IMR-90 (cell line): ENCODE measurements around the gene LFNG. TPM values are rescaled to one million over a fixed set of nuclear protein-coding genes. Genes with fewer than 3 reads are reported as not detected.

Experiments used
- ATAC-seq: fragments of 200-7000 bp; cut with Tn5 transposase; 2 replicates; pipeline ENCODE4 v1.9.1; 2020; ENCODE audit warnings: low read depth, mild to moderate bottlenecking, moderate library complexity
- BruUV-seq: library from RNA; stranded (reverse); fragments of 400-500 nt; replicated peaks from 2 replicates; lab custom pipeline; 2021; lab: Mats Ljungman, UMichigan
- CTCF ChIA-PET: fragments of 300-600 bp; formaldehyde crosslinking; extraction: SDS; loops from one replicate; lab custom pipeline; 2021; ENCODE audit warnings: antibody characterized with exemption; lab: Yijun Ruan, JAX
- POLR2A ChIA-PET: fragments of 300-600 bp; sonication (Branson Sonifier 250); formaldehyde crosslinking; loops from one replicate; lab custom pipeline; 2022; ENCODE audit warnings: antibody characterized with exemption; ENCODE audit not compliant: unreplicated experiment; lab: Charles Lee
- DNase-seq: peaks from one replicate; pipeline ENCODE4 v3.0.0; 2013
- H2AFZ ChIP-seq: replicated peaks from 2 replicates; pipeline ENCODE3; 2013; ENCODE audit warnings: low read length, mild to moderate bottlenecking; ENCODE audit not compliant: poor library complexity
- H2AK5ac ChIP-seq: 2 replicates; pipeline ENCODE4 v1.6.1; 2013; ENCODE audit warnings: low read depth, low read length, inconsistent platforms
- H2AK9ac ChIP-seq: replicated peaks from 2 replicates; pipeline ENCODE3; 2013; ENCODE audit warnings: mild to moderate bottlenecking, low read depth, low read length, moderate library complexity; ENCODE audit not compliant: poor library complexity
- H2BK120ac ChIP-seq: 2 replicates; pipeline ENCODE4 v1.6.1; 2013; ENCODE audit warnings: low read depth, low read length, inconsistent platforms
- H2BK15ac ChIP-seq: 3 replicates; pipeline ENCODE4 v1.6.1; 2013; ENCODE audit warnings: low read depth, low read length, inconsistent platforms
- H2BK20ac ChIP-seq: 2 replicates; pipeline ENCODE4 v1.6.1; 2013; ENCODE audit warnings: low read depth, mild to moderate bottlenecking, inconsistent platforms, low read length, moderate library complexity
- H2BK5ac ChIP-seq: 2 replicates; pipeline ENCODE4 v1.6.1; 2013; ENCODE audit warnings: mild to moderate bottlenecking, low read depth, low read length, inconsistent platforms; ENCODE audit not compliant: poor library complexity, severe bottlenecking
- H3K14ac ChIP-seq: replicated peaks from 2 replicates; pipeline ENCODE4 v1.6.1; 2013; ENCODE audit warnings: low read depth, low read length, inconsistent platforms
- H3K18ac ChIP-seq: 2 replicates; pipeline ENCODE4 v1.6.1; 2013; ENCODE audit warnings: low read depth, low read length, control low read depth
- H3K23ac ChIP-seq: 2 replicates; pipeline ENCODE4 v1.6.1; 2013; ENCODE audit warnings: low read depth, low read length, inconsistent platforms
- H3K27ac ChIP-seq: 2 replicates; pipeline ENCODE4 v1.5.1; 2013; ENCODE audit warnings: mild to moderate bottlenecking, control low read depth, low read length; ENCODE audit not compliant: insufficient read depth
- H3K27me3 ChIP-seq: 2 replicates; pipeline ENCODE4 v1.6.1; 2013; ENCODE audit warnings: low read length; ENCODE audit not compliant: control insufficient read depth, insufficient read depth
- H3K36me3 ChIP-seq: 2 replicates; pipeline ENCODE4 v1.6.1; 2013; ENCODE audit warnings: low read length, mixed read lengths; ENCODE audit not compliant: control insufficient read depth, insufficient read depth
- H3K4ac ChIP-seq: 2 replicates; pipeline ENCODE4 v1.6.1; 2013; ENCODE audit warnings: low read depth, low read length, inconsistent platforms
- H3K4me1 ChIP-seq: 2 replicates; pipeline ENCODE4 v1.6.1; 2013; ENCODE audit warnings: low read length, mixed read lengths; ENCODE audit not compliant: control insufficient read depth, insufficient read depth
- H3K4me2 ChIP-seq: 2 replicates; pipeline ENCODE4 v1.6.1; 2013; ENCODE audit warnings: low read depth, mild to moderate bottlenecking, control low read depth, low read length, moderate library complexity
- H3K4me3 ChIP-seq: 2 replicates; pipeline ENCODE4 v1.5.1; 2013; ENCODE audit warnings: low read depth, mild to moderate bottlenecking, control low read depth, low read length, moderate library complexity; ENCODE audit not compliant: insufficient read depth
- H3K56ac ChIP-seq: 2 replicates; pipeline ENCODE4 v1.6.1; 2013; ENCODE audit warnings: low read length, inconsistent platforms; ENCODE audit not compliant: insufficient read depth; ENCODE audit errors: extremely low read depth
- H3K79me1 ChIP-seq, 2 experiments: 2 replicates each; pipeline ENCODE4 v1.6.1; 2013; ENCODE audit warnings: low read length in 2 of 2, inconsistent platforms in 1 of 2, low read depth in 1 of 2
- H3K9ac ChIP-seq: 2 replicates; pipeline ENCODE4 v1.6.1; 2013; ENCODE audit warnings: low read depth, low read length, control low read depth
- H3K9me1 ChIP-seq: 2 replicates; pipeline ENCODE4 v1.6.1; 2013; ENCODE audit warnings: low read length, inconsistent platforms; ENCODE audit not compliant: insufficient read depth
- H3K9me3 ChIP-seq: 2 replicates; pipeline ENCODE4 v1.6.1; 2013; ENCODE audit warnings: low read length; ENCODE audit not compliant: control insufficient read depth, insufficient read depth
- H4K20me1 ChIP-seq: 2 replicates; pipeline ENCODE4 v1.6.1; 2013; ENCODE audit warnings: low read length, inconsistent platforms; ENCODE audit not compliant: insufficient read depth
- H4K5ac ChIP-seq: 2 replicates; pipeline ENCODE4 v1.6.1; 2013; ENCODE audit warnings: mild to moderate bottlenecking, low read depth, low read length, control low read depth
- H4K8ac ChIP-seq, 2 experiments: 2 replicates each; pipeline ENCODE4 v1.6.1; 2013; ENCODE audit warnings: low read depth in 2 of 2, low read length in 2 of 2, control low read depth in 1 of 2, inconsistent platforms in 1 of 2
- H4K91ac ChIP-seq: 2 replicates; pipeline ENCODE4 v1.6.1; 2013; ENCODE audit warnings: low read depth, low read length, inconsistent platforms; ENCODE audit not compliant: insufficient read depth
- CEBPB ChIP-seq: IDR thresholded peaks from 2 replicates; pipeline ENCODE4 v1.6.1; 2012; ENCODE audit warnings: low read depth, low read length, improper control_type of control experiment
- CHD1 ChIP-seq: IDR thresholded peaks from 2 replicates; pipeline ENCODE4 v1.6.1; 2012; ENCODE audit warnings: low read depth, low read length, improper control_type of control experiment
- FOS ChIP-seq: fragments of 150-350 bp; IDR thresholded peaks from 2 replicates; pipeline ENCODE4 v1.6.1; 2016; ENCODE audit warnings: low read depth, low read length
- MAZ ChIP-seq: IDR thresholded peaks from 2 replicates; pipeline ENCODE4 v1.6.1; 2012; ENCODE audit warnings: low read depth, mild to moderate bottlenecking, low read length, improper control_type of control experiment, moderate library complexity, borderline replicate concordance
- MXI1 ChIP-seq: IDR thresholded peaks from 2 replicates; pipeline ENCODE4 v1.6.1; 2012; ENCODE audit warnings: low read depth, mild to moderate bottlenecking, low read length, moderate library complexity, borderline replicate concordance
- POLR2A ChIP-seq: IDR thresholded peaks from 2 replicates; pipeline ENCODE4 v1.6.1; 2012; ENCODE audit warnings: mild to moderate bottlenecking, low read depth, low read length
- WGBS, 2 experiments: methylation state at CpG; one replicate each; pipeline versions ENCODE4 v1.1.5 to v1.1.7; 2013; ENCODE audit warnings: missing lambda C conversion rate in 2 of 2; ENCODE audit not compliant: insufficient read length in 1 of 2; ENCODE audit errors: extremely low coverage in 2 of 2; 5-methylcytosine and 5-hydroxymethylcytosine counted together
- dilution Hi-C: fragments of 300-500 bp; cut with HindIII; formaldehyde crosslinking; loops from one replicate; pipeline ENCODE4 v1.14.3; 2018; ENCODE audit warnings: low sequenced_read_pairs; ENCODE audit not compliant: unreplicated experiment
- in situ Hi-C: fragments of 300-500 bp; cut with MboI; formaldehyde crosslinking; loops from 3 replicates; pipeline ENCODE4 v1.14.3; 2019; ENCODE audit warnings: low sequenced_read_pairs, inconsistent platforms, mixed read lengths
- intact Hi-C: fragments of 100-400 bp; cut with micrococcal nuclease; formaldehyde crosslinking; loops from 2 replicates; pipeline ENCODE4 v1.10.0; 2022
- polyA plus RNA-seq, 3 experiments: library from polyadenylated mRNA; depleted of rRNA; stranded (reverse); fragments of >200 nt; gene quantifications; 2 replicates each; pipeline ENCODE4 v1.2.3, GENCODE V29; 2012; ENCODE audit warnings: low replicate concordance in 1 of 3
- total RNA-seq: library from RNA; depleted of rRNA; stranded (reverse); fragments of >200 nt; gene quantifications from 2 replicates; pipeline ENCODE4 v1.2.3, GENCODE V29; 2012
- TF ChIP-seq, protein P1 (sequence below): conservative IDR thresholded peaks from 2 replicates; pipeline ENCODE4 v1.5.1; 2012; ENCODE audit warnings: mild to moderate bottlenecking, low read depth, low read length, improper control_type of control experiment
- TF ChIP-seq, protein P2 (sequence below): fragments of 150-350 bp; IDR thresholded peaks from 2 replicates; pipeline ENCODE4 v1.6.1; 2017; ENCODE audit warnings: mild to moderate bottlenecking, antibody characterized with exemption, low read length, low read depth
- TF ChIP-seq, protein P3 (sequence below): fragments of 150-350 bp; IDR thresholded peaks from 2 replicates; pipeline ENCODE4 v1.6.1; 2016; ENCODE audit warnings: low read depth, mild to moderate bottlenecking, low read length, moderate library complexity, borderline replicate concordance

The LFNG gene
- total and polyA plus RNA-seq, 2 of the 4 experiments (the other 2 are of a cell fraction): 1.8 to 5.1 TPM

DNA sequence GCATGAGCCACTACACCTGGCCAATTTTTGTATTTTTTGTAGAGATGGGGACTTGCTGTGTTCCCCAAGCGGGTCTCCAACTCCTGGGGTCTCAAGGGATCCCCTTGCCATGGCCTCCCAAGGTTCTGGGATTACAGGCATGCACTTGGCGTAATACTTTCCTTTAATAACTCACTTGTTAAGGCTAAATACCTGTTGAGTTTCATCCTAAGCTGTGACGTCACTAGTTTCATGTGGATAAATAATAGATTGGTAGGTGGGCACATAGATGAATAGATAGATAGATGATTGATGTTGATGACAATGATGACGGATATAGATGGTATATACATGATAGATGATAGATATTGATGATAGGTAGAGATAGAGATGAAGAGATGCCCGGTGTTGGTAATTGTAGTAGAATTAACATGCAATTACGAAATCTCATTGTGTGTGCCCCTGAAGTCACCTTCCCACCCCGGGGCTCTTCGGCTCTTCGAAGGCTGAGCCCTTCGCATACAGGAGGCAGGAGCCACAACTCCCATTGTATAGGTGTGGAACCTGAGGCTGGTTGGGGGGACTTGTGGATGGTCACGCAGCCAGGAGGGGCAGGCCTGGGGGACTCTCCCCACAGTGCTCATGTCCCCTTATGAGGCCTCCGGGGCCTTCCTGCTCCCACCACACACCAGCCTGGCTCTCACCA is 45.9 kb upstream of the LFNG start:
- WGBS, 2 experiments: 74 to 100% methylated on average over 2 to 3 of the region's 12 CpGs
- H2BK15ac ChIP-seq: no peak overlapping the region
- CTCF ChIA-PET: no interaction called here
- no peaks in the 10 kb centered on the region for H3K79me1 ChIP-seq
- peaks cover 6% of the 10 kb centered on the region; the same call in 1 of the 2 replicates for H3K4me1 ChIP-seq
- H3K27me3 ChIP-seq: peaks cover 3% of the 10 kb centered on the region; the same call in 1 of the 2 replicates
- H2AK5ac ChIP-seq: no peak overlapping the region
- no peak overlapping the region for H2BK20ac ChIP-seq
- H3K27ac ChIP-seq: no peak overlapping the region
- H3K4me3 ChIP-seq: no peak overlapping the region
- no peaks in the 10 kb centered on the region for H3K9me1 ChIP-seq
- no peaks in the 10 kb centered on the region for H3K36me3 ChIP-seq
- H4K20me1 ChIP-seq: no peaks in the 10 kb centered on the region
- H4K91ac ChIP-seq: no peak overlapping the region
- no peak overlapping the region for H3K56ac ChIP-seq
- dilution Hi-C loops (no loop called here), in situ Hi-C loops (no loop called here), intact Hi-C loops (loop anchor here (10.0 kb wide), 2 partner anchors 171 to 681 kb away; no protein-coding TSS in a partner anchor)
- no peak for TF ChIP-seq CHD1
- no peak for TF ChIP-seq MXI1
- TF ChIP-seq, protein P1, sequence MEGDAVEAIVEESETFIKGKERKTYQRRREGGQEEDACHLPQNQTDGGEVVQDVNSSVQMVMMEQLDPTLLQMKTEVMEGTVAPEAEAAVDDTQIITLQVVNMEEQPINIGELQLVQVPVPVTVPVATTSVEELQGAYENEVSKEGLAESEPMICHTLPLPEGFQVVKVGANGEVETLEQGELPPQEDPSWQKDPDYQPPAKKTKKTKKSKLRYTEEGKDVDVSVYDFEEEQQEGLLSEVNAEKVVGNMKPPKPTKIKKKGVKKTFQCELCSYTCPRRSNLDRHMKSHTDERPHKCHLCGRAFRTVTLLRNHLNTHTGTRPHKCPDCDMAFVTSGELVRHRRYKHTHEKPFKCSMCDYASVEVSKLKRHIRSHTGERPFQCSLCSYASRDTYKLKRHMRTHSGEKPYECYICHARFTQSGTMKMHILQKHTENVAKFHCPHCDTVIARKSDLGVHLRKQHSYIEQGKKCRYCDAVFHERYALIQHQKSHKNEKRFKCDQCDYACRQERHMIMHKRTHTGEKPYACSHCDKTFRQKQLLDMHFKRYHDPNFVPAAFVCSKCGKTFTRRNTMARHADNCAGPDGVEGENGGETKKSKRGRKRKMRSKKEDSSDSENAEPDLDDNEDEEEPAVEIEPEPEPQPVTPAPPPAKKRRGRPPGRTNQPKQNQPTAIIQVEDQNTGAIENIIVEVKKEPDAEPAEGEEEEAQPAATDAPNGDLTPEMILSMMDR: no peak
- TF ChIP-seq POLR2A: no peak
- no peak for TF ChIP-seq FOS
- no peak for TF ChIP-seq CEBPB
- TF ChIP-seq, protein P2, sequence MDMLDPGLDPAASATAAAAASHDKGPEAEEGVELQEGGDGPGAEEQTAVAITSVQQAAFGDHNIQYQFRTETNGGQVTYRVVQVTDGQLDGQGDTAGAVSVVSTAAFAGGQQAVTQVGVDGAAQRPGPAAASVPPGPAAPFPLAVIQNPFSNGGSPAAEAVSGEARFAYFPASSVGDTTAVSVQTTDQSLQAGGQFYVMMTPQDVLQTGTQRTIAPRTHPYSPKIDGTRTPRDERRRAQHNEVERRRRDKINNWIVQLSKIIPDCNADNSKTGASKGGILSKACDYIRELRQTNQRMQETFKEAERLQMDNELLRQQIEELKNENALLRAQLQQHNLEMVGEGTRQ: no peak
- TF ChIP-seq, protein P3, sequence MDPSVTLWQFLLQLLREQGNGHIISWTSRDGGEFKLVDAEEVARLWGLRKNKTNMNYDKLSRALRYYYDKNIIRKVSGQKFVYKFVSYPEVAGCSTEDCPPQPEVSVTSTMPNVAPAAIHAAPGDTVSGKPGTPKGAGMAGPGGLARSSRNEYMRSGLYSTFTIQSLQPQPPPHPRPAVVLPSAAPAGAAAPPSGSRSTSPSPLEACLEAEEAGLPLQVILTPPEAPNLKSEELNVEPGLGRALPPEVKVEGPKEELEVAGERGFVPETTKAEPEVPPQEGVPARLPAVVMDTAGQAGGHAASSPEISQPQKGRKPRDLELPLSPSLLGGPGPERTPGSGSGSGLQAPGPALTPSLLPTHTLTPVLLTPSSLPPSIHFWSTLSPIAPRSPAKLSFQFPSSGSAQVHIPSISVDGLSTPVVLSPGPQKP: no peak
- no peak for TF ChIP-seq MAZ
- POLR2A ChIA-PET: no interaction called here
- H2AFZ ChIP-seq: no peak overlapping the region
- no peak overlapping the region for H2AK9ac ChIP-seq
- no peak for ATAC-seq
- no peak overlapping the region for H3K18ac ChIP-seq
- H4K5ac ChIP-seq: no peak overlapping the region
- H2BK5ac ChIP-seq: no peak overlapping the region
- no peak overlapping the region for H4K8ac ChIP-seq
- no peak overlapping the region for H3K23ac ChIP-seq
- H3K9me3 ChIP-seq: no peaks in the 10 kb centered on the region
- H3K4me2 ChIP-seq: no peak overlapping the region
- DNase-seq: no peak
- no peak overlapping the region for H3K9ac ChIP-seq
- no peak overlapping the region for H2BK120ac ChIP-seq
- H3K4ac ChIP-seq: no peak overlapping the region
- no TSS peak for BruUV-seq
- H3K14ac ChIP-seq: no peak overlapping the region
